Measurements from ENCODE around the gene GRIPAP1.

The GRIPAP1 gene

GRCh38 chrX:48924270-48924669 lies 77.8 kb downstream of the GRIPAP1 start:
- DNase-seq (ENCODE audit: low spot score), result no peak

GRCh38 chrX:48923771-48924170 lies 78.3 kb downstream of the GRIPAP1 start:
- DNase-seq (ENCODE audit: low spot score), result no peak

Data from CD4-positive, alpha-beta T cell treated with Interleukin-2 at 100 ng/mL for 4 hours (primary cell).